CD4-positive, alpha-beta T cell treated with Interleukin-4 for 1 hour (primary cell): Measurements from ENCODE around the gene TSEN15.

Experiments used
- DNase-seq, 2 donors: peaks; one replicate each; pipeline ENCODE4 v3.0.0-alpha.2; 2020 to 2022

TSEN15 gene

GRCh38 chr1:184110272-184111204 is 59.0 kb downstream of the TSEN15 start:
- DNase-seq, result peak in 1 of 2 donors; percentile 24

GRCh38 chr1:184112176-184112948 is 60.8 kb downstream of the TSEN15 start:
- DNase-seq, result no peak

- no peak for DNase-seq
Observed at GRCh38 chr1:184113251-184113650, 61.7 kb downstream of the TSEN15 start.

GRCh38 chr1:184114818-184115398 is 63.4 kb downstream of the TSEN15 start:
- no peak for DNase-seq

GRCh38 chr1:184116287-184116686 is 64.8 kb downstream of the TSEN15 start:
- no peak for DNase-seq

GRCh38 chr1:184118046-184118445 is 66.5 kb downstream of the TSEN15 start:
- no peak for DNase-seq
